ENCODE measurements around the gene CDK2AP2. TPM values are rescaled to one million over a fixed set of nuclear protein-coding genes. Genes with fewer than 3 reads are reported as not detected.

The CDK2AP2 gene
- total RNA-seq, result 54.0 and 55.4 TPM in 2 replicates

GRCh38 chr11:67507864-67508485 is at the start of gene CDK2AP2:
Gene CDK2AP2 (minus strand): TSS chr11:67508162. CDS start chr11:67508082, 80 bp downstream.

GRCh38 chr11:67522844-67523555 is 15.0 kb upstream of the CDK2AP2 start, which contains the start of gene CABP2:
Gene CABP2 (minus strand): TSS chr11:67523446. CDS start chr11:67523326, 120 bp downstream.

GRCh38 chr11:67504950-67505581 is 2.9 kb downstream of the CDK2AP2 start, which contains the start of gene PITPNM1:
Gene PITPNM1 (minus strand): TSS chr11:67505363. CDS start chr11:67504180, 1,183 bp downstream.

GRCh38 chr11:67482827-67483798 is 24.8 kb downstream of the CDK2AP2 start, which contains the start of gene AIP:
Gene AIP (plus strand): TSS chr11:67483026. CDS start chr11:67483159, 133 bp downstream.

GRCh38 chr11:67468759-67469507 is 39.0 kb downstream of the CDK2AP2 start, which contains the start of gene TMEM134:
Gene TMEM134 (minus strand): TSS chr11:67469251. CDS start chr11:67469192, 59 bp downstream.

Other genes with a start within 250 kb of the CDK2AP2 start
- gene GRK2, start 241.7 kb downstream of the CDK2AP2 start, total RNA-seq, result 43.1 and 47.3 TPM in 2 replicates
- gene ANKRD13D, start 218.9 kb downstream of the CDK2AP2 start, total RNA-seq, result 19.1 and 24.3 TPM in 2 replicates
- 12.5 and 24.0 TPM in 2 replicates for gene SSH3, start 204.6 kb downstream of the CDK2AP2 start, total RNA-seq
- gene POLD4, start 154.6 kb downstream of the CDK2AP2 start, total RNA-seq, result 89.9 and 100 TPM in 2 replicates
- 6.3 and 6.8 TPM in 2 replicates for gene CLCF1, start 134.6 kb downstream of the CDK2AP2 start, total RNA-seq
- 4.6 and 7.9 TPM in 2 replicates for gene RAD9A, start 116.2 kb downstream of the CDK2AP2 start, total RNA-seq
- gene PPP1CA, start 106.3 kb downstream of the CDK2AP2 start, total RNA-seq, result 278 and 283 TPM in 2 replicates
- gene TBC1D10C, start 104.1 kb downstream of the CDK2AP2 start, total RNA-seq, result not detected in 2 replicates
- not detected in 2 replicates for gene CARNS1, start 92.5 kb downstream of the CDK2AP2 start, total RNA-seq
- gene RPS6KB2, start 79.7 kb downstream of the CDK2AP2 start, total RNA-seq, result 66.0 and 76.4 TPM in 2 replicates
- gene PTPRCAP, start 70.5 kb downstream of the CDK2AP2 start, total RNA-seq, result 0.87 TPM in 1 of 2 replicates, not detected in the other
- gene CORO1B, start 64.7 kb downstream of the CDK2AP2 start, total RNA-seq, result 122 and 126 TPM in 2 replicates
- not detected in 2 replicates for gene GPR152, start 55.4 kb downstream of the CDK2AP2 start, total RNA-seq
- 2.1 and 3.9 TPM in 2 replicates for gene CABP4, start 52.8 kb downstream of the CDK2AP2 start, total RNA-seq
- 51.3 and 70.9 TPM in 2 replicates for gene TMEM134, start 38.9 kb downstream of the CDK2AP2 start, total RNA-seq
- 52.0 and 61.3 TPM in 2 replicates for gene AIP, start 25.1 kb downstream of the CDK2AP2 start, total RNA-seq
- 13.1 and 19.4 TPM in 2 replicates for gene PITPNM1, start 2.8 kb downstream of the CDK2AP2 start, total RNA-seq
- gene CABP2, start 15.3 kb upstream of the CDK2AP2 start, total RNA-seq, result not detected in 2 replicates
- gene GSTP1, start 75.7 kb upstream of the CDK2AP2 start, total RNA-seq, result 761 and 855 TPM in 2 replicates
- 192 TPM in 2 replicates for gene NDUFV1, start 98.8 kb upstream of the CDK2AP2 start, total RNA-seq
- gene NUDT8, start 121.8 kb upstream of the CDK2AP2 start, total RNA-seq, result 12.3 and 16.5 TPM in 2 replicates
- gene TBX10, start 131.6 kb upstream of the CDK2AP2 start, total RNA-seq, result not detected in 2 replicates
- gene ACY3, start 142.6 kb upstream of the CDK2AP2 start, total RNA-seq, result not detected in 2 replicates
- not detected in 2 replicates for gene ALDH3B2, start 166.5 kb upstream of the CDK2AP2 start, total RNA-seq

Data from mammary microvascular endothelial cell (primary cell).